H54 (cell line): ENCODE measurements around the gene KIF9.
"Not testable (repeated sequence)": the region's sequence is repeated elsewhere in the genome, so short reads cannot be mapped to it uniquely, and the experiment has no call there.

ENCODE experiments used
- DNase-seq: peaks from one replicate; pipeline ENCODE4 v3.0.0; 2011; ENCODE audit warnings: low spot score, mixed read lengths; ENCODE audit not compliant: insufficient read length
- FAIRE-seq: peaks from 3 replicates; lab custom pipeline; 2011; peaks lifted over from hg19 to GRCh38; lab: Jason Lieb, UNC
- POLR2A ChIP-seq: IDR thresholded peaks from 2 replicates; pipeline ENCODE4 v1.6.1; 2011; ENCODE audit warnings: low read depth, mild to moderate bottlenecking, low read length

The KIF9 gene

DNA sequence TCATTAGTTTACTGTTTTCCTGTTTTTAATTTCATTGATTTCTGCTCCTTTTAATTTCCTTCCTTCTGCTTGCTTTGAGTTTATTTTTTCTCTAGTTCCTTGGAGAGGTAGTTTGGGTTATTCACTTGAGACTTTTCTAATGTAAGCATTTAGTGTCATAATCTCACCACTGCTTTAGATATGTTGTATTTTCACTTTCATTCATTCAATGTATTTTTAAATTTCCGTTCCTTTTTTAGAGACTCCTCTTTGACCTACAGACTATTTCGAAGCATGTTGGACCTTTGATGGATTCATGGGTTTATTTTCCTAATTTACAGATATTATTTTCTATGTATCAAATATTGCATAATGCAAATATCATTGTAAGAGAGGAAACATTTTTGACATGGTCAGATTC, 23.4 kb upstream of the KIF9 start:
- TF ChIP-seq POLR2A: no peak
- DNase-seq (no peak), FAIRE-seq (no peak)

DNA sequence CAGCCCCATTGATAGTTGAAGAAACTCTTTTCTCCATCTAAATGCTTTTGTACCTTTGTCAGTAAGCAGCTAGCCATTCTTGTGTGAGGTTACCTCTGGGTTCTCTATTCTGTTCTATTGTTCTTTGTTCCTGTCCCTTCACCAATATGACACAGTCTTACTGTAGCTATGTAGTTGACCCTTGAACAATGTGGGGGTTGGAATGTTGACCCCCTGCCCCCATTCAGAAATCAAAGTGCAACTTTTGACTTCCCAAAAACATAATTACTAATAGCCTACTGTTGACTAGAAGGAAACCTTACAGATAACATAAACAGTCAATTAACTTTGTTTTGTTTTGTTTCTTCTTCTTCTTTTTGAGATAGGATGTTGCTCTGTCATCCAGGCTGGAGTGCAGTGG, 18.9 kb upstream of the KIF9 start:
- DNase-seq (no peak), FAIRE-seq (no peak)
- TF ChIP-seq POLR2A: no peak

DNA sequence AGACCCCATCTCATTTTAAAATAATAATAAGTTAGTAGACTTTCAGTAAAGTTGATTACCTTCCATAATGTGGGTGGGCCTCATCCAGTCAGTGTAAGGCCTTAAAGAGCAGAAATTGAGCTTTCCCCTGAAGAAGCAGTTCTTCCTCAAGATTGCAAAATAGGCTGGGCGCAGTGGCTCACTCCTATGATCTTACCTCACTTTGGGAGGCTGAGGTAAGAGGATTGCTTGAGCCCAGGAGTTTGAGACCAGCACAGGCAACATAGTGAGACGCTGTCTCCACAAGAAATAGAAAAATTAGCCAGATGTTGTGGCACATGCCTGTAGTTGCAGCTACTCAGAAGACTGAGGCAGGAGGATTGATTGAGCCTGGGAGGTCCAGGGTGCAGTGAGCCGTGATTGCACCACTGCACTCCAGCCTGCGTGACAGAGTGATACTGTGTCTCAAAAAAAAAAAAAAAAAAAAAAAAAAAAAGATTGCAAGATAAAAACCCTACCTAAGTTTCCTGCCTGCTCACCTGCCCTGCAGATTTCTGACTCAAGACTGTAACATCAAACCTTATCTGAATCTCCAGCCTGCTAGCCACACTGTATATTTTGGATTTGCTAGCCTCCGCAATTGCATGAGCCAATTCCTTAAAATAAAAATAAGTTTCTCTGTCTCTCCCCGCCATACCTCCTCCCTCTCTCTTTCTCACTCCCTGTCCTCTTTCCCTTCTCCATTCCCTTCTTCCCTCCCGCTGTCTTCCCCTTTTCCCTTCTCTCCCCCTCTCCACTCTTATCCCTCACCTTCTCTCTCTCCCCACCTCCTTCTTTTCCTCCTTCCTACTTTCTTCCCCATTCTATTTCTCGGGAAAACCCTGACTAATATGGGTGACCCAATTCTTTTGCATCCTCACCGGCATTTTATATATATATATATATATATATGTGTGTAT, 17.1 kb upstream of the KIF9 start:
- no peak for TF ChIP-seq POLR2A
- DNase-seq: no peak
- no peak for FAIRE-seq

DNA sequence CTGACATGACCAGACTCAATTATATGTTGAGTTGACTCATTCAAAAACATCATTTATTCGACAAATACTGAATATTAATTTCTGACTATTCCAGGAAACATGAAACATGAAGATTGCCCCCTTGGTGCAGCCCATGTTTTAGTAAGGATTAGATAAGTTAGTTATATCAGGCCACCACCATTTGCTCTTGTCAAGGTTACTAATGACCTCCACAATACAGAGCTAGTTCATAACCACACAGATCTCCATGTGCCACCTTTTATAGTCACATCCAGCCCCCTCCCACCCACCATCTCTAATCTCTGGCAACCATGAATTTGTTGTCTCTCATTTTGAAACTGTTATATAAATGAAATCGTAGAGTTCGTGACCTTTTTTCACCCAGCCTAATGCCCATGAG, 15.8 kb upstream of the KIF9 start:
- DNase-seq (no peak), FAIRE-seq (no peak)
- TF ChIP-seq POLR2A: no peak

DNA sequence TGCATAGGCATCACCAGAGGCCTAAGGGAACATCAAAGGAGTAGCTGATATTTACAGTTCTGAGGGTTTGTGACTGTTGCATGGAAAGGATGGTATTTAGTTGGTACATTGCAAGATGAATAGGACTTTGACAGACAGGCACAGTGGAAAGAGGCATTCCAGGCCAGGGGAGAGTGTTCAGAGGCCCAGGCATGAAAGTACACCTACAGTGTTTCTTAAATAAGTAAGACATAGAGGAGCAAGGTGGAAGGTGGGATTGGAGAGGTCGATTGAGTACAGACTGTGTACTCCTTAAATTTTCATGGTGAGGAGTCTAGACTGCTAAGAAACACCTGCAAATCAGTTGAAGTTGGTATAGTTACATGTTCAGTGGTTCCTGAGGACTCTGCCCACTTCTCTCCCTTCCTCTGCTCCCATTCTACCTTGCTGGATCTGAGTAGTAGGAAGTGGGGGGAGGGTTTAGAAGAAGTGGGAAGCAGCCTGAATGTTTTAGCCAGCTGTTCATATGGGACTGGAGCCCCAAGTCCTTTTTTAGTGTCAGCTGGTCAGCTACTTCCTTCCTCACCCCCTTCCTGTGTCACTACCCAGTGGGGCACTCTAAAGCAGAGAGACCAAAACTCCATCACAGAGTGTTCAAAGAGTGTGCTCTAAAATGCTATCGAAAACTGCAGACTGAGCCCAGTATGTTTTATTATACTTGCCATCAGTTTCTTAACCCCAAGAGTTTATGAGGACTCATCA, 14.1 kb upstream of the KIF9 start:
- TF ChIP-seq POLR2A: no peak
- FAIRE-seq (no peak), DNase-seq (no peak)

DNA sequence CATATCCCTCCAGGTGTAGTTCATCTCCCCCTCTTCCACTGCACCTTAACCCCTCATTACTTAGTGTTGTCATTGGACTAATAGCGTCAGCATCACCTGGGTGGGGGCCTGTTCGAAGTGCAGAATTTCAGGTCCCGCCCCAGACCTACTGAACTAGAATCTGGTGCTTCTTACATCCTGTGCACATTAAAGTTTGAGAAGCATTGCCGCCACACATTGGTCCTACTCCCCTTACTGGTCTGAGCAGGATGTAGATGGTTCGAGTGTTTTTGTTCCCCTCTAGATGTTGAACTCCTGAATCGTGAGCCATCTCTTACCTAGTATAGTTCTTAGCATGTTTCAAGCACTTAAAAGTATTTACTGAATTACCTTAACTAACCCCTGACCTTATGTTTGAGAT, 13.4 kb upstream of the KIF9 start:
- no peak for FAIRE-seq
- TF ChIP-seq POLR2A: no peak

DNA sequence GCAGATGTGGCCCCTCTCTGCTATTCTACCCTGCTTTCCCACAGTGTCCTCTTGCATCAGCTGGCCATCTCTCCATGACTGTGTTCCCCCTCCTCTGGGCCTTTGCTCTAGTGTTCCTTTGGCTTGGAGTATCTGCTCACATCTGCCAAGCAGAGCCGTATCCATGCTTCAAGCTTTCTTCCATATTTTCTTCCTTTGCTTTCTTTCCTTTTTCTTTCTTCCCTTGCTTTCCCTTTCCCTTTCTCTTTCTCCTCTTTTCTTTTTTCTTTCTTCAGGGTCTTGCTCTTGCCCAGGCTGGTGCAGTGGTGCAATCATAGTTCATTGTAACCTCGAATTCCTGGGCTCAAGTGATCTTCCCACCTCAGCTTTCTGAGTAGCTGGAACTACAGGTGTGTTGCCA, 12.7 kb upstream of the KIF9 start:
- no peak for FAIRE-seq
- TF ChIP-seq POLR2A: no peak
- DNase-seq: no peak

More for the DNA sequence above, 13.4 kb upstream of the KIF9 start:
- DNase-seq: no peak

DNA sequence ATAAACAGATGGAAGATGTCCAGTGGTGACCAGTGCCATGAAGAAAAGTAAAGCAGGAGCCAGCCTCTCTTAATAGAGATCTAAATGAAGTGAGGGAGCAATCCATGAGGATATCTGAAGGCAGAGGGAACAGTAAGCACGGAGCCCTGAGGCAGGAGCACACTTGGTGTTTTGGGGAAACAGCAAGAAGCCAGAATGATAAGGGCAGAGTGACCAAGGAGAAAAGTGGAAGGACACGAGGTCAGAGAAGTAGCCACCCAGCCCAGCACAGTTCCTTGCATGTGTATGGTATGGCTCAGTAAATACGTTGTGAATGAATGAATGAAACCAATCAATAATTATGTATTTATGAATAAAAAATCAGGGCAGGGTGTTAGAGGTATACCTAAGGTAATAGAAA, 11.8 kb upstream of the KIF9 start:
- no peak for TF ChIP-seq POLR2A
- DNase-seq (no peak), FAIRE-seq (no peak)

DNA sequence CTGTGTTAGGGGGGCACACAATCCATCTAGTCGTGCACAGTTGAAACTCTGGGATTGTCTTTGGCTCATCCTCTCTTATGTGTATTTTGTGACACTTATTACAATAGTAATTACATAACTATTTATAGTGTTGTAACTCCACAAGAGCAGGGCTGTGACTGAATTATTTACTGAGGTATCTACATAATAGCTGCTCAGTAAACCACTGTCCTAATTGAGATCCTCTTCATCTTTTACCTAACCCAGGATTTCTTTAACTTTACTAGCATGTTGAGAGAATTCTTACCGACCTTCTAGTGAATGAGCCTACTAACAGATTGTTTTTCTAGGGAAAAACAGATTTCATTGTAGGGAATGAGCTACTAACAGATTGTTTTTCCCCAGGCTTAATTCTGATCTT, 11.2 kb upstream of the KIF9 start:
- DNase-seq (no peak), FAIRE-seq (no peak)
- TF ChIP-seq POLR2A: no peak

DNA sequence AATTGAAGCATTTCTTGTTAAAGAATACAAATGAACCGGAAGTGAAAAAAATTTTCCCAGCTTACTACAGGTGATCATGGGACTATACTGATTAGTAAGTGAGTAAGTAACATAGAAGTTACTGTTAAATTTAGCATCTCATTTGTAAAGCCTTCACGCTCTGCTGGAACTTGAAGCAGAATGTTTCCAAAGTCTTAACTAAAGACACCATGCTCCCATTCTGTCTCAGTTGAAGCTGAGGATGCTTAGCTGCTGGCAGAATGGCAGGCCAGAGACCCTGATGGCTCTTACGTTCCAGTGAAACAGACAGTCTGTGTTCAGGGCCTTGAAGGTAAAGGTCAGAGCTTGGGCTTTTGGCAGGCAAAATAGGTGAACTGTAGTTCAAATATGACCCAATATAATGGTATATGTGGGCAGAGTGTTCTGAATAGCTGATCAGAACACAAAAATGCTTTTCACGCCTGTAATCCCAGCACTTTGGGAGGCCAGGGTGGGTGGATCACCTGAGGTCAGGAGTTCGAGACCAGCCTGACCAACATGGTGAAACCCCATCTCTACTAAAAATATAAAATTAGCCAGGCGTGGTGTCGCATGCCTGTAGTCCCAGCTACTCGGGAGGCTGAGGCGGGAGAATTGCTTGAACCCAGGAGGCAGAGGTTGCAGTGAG, 9.3 kb upstream of the KIF9 start:
- not testable (repeated sequence) for FAIRE-seq, DNase-seq

DNA sequence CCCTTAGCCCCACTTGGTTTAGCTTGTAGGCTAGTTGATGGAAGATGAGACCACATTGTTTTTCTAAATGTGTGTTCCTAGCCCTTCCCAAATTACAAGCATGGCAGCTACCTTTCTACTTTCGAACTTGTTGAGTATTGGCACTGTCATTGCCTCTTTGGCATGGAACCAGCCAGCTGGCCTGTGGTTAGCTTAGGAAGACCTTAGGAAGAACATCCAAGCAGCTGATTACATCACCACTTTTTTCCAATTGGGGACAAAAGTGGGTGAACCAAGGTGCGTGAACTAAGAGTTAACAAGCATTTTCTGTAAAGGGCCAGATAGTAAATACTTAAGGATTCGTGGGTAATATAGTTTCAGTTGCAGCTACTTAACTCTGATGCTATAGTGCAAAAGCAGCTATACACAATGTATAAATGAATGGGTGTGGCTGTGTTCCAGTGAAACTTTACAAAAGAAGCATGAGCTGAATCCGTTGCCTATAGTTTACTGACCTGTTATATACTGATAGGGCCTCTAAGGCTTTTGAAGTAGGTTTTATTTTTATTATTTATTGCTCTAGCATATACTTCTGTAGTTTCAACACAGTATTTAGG, 8.7 kb upstream of the KIF9 start:
- DNase-seq (no peak), FAIRE-seq (no peak)
- TF ChIP-seq POLR2A: no peak

DNA sequence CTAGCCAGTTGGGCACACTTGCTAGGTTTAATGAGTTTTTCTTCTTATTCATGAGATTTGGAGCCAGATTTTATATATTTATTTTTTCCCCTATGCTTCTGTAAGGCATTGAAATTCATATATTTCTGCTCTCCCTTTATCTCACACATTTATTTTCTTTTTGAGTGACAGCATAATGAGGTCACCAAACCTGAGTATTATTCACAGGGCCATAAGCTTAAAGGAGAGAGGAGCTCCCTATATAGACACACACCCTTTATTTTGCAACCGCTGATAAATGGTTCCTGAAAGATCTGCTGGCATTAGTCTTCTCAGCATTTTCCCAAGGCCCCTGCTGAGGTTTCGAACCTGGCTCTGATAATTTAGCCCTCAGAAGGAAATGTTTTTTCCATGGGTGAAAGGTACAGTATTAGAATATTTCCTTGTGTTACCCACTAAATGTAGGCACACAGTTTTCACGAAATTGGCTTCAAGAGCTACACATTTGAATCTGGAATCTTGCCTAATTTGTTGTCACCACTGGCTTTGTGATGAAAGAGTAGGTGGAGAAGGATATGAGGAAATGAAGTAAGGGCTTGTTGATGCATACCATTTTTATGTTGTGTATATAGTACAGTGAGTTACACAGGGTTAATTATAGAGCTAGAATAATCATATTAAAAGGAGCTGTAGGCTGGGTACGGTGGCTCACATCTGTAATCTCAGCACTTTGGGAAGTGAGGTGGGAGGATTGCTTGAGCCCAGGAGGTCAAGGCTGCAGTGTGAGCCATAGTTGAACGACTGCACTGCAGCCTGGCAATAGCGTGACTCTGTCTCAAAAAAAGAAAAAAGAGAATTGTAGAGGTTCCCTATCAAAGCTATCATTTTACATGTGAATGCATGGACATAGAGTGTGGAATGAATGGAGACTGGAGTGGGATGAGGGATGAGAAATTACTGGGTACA, 6.6 kb upstream of the KIF9 start:
- no peak for TF ChIP-seq POLR2A
- no peak for FAIRE-seq
- DNase-seq: no peak
